HG03521 (cell line): ENCODE results near the gene UBE2J2.

Source experiments
- ATAC-seq: cut with Tn5 transposase; IDR thresholded peaks from one replicate; pipeline ENCODE4 v1.9.1; 2021; ENCODE audit warnings: mild to moderate bottlenecking, moderate library complexity; ENCODE audit not compliant: unreplicated experiment

The UBE2J2 gene

DNA sequence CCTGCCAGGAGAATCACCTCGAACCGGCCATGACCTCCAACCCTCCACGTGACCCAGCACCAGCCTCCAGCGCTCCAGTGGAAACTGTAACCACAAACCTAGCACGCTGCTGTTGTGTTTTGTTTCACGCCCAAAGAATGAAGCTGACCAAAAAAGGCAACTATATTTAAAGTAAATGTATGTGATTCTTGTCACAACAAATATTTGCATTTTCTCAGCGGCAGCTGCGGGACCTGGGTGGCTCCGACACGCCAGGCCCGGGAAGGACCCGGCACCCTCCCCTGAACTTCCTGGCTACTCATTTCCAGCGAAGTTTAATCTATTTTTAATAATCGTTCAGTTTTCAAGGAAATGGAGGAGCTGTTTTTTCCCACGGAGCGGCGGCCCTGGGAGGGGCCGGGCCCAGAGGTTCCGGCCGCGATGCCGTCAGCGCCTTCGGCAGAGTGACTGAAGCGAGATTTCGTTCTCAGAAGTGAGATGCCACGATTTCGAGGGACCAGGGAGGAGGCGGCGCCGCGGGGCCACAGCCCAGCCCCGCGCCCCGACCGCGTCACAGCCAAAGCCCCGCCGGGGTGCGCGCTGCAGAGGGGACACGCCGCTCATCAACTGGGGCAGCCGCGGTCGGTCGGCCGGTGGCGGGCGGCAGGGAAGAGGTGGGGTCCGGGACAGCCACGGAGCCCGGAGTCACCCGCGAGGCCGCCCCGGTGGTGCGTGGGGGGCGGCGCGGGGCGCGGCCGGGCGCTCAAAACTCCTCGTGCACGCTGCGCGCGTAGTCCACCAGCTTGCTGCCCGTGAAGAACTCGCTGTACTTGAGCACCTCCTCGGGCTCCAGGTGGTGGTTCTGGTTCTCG lies 56.7 kb downstream of the UBE2J2 start:
- ATAC-seq = no peak

DNA sequence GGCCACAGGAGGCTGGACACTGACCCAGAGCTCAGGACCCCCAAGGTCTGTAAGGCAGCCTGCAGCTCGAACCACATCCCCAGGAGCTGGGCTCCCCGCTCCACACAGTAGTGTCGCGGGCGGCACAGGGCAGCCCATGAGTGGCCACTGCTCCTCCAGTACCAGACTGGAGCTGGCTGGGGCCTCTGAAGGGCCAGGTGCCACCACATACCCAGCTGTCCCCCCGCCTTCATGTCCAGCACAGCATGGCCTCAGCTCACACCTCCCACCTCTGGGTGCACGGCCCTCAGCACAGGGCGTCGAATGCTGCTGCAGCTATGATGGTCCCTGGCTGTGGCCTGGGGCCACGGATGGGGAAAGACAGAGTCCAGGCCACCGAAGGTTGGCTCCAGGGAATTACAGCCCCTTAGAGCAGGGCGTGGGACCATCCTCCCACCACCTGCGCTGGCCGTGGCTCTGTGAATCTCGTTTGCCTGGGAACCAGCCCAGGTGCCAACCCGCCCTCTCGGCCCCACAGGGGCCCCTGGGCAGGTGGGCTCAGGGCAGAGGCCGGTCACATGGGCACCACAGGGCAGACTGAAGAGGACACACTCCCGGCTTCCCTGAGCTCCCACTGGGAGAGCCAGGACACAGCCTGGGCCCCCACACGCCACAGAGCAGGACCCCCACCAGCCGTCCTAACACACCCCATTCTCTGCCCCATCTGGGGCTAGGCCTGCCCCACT lies 57.6 kb downstream of the UBE2J2 start:
- ATAC-seq = no peak

DNA sequence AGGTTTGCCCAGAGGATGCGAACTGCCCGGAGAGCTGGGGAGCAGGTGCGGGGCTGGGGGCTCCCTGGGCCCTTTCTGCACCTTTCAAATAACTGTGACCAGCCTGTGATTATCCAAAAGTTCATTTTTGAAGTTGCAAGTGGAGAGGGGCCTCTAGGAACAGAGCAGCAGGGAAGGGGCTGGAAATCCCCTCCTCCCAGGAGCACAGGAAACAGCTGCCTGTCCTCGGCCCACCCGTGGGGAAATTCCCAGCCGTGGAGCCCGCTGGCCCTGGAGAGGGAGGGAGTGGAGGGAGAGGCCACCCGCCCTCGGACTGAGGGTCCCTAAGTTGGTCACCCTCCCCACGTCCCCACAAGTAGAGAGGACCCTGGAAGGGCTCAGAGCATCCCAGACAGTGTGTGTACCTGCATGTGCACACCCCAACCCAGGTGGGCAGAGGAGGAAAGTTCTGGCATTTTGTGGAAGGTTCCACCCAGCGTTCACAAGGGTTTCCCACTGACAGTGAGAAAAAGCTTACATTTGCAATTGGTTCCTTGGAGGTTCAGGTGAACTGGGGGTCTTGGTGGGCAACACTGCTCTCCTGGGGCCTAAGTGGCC lies 58.5 kb downstream of the UBE2J2 start:
- no peak for ATAC-seq

DNA sequence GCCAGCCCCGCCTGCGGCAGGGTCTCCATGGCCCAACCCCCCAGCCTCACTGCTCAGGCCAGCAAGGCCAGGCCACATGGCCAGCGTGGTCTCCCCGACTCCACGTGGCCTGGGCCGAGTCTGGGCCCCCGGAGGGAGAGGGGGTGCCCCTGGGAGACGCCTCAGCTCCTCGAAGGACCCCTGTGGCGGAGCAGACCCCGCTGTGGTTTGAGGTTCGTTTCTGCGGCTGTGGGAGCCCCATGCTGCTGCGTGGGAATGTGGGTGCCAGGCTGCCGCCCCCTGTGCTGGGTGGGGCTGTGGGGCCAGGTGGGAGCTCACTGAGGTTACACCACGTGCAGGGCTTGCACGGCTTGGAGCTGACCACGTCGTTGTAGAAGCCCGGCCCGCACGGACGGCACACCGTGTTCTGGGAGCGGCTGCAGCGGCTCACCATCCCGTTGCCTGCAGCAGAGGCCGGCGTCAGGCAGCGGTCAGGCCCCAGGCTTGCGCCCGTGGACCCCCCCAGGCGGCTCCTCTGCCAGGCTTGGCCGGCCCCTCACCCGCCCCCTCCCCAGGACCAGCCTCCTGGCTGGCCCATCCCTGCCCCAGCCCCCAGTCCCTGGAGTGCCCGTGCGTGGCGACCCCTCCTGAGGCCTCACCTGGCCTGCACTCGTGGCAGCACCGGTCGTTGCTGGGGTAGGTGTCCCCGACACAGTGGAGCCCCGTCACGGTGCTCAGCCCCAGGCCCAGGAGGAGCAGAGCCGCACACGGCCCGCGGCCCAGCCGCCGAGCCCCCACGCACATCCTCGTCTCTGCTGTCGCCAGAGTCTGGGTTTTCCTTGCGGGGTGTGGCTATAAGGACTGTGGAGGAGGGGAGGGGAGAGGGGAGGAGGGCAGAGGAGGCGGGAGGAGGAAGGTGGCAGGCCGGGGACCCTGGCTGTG lies 60.0 kb downstream of the UBE2J2 start, which contains the start of gene TNFRSF4:
TNFRSF4 (minus strand) TSS at position 809 of the 921 bp plus-strand sequence; CDS start at position 783, 26 bp downstream.
- no peak for ATAC-seq

DNA sequence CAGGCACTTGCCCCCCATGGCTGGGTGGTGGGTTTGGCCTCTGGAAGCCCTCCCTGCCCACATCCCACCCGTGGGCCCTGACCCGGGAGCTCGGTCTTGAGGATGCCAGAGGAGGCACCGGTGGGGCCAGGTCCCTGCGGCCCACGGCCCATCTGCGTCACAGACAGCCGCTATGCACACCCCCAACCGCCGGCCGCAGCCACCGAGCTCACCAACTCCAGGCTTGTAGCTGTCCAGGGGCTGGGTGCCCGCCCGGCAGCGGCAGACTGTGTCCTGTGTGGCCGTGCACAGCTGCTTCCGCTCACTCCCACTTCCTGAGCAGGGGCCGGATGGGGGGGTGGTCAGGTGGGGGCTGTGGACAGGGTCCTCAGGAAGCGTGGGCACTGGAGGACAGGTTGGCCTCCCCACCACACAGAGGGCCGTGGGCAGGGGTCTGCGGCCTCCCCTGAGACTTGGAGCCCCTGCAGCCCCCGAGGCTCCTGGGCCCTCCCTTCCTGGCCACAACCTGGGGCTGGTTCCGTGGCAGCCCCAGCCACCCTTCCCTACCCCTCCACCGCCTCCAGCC lies 60.8 kb downstream of the UBE2J2 start:
- no peak for ATAC-seq

DNA sequence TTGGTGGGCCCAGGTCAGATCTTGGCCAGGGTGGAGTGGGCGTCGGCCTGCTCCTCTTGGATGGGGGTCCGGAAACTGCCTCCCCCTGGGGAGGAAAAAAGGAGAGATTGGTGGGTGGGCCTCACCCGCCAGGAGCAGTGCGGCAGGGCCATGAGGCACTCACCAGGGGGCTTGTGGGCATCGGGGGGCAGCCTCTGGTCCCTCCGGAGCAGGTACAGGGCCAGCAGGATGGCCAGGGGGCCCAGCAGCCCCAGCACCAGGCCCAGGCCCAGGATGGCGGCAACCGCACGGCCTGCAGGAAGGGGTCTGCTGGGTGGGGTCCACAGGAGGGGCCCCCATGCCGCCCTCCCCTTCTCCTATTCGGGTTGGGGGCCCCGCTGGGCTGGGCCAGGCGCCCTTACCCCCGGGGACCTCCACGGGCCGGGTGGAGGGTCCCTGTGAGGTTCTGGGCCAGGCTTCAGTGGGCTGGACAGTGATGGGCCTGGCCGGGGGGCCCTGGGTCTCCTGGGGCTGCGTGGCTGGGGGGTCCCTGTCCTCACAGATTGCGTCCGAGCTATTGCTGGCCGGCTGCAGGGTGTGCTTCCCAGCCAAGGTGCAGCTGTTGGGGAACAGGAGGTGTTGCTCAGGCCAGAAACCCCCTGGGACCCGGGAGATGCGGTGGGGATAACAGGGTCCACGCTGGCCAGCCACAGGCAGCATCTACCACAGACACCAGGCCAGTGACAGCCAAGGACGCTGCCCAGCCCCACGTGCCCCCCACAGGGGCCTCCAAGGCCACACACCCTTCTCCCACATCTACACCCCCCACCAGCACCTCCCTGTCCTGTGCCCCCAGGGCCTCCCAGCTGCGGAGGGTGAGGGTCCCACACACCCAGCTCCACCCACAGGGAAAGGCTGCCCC lies 61.9 kb downstream of the UBE2J2 start:
- ATAC-seq = no peak

DNA sequence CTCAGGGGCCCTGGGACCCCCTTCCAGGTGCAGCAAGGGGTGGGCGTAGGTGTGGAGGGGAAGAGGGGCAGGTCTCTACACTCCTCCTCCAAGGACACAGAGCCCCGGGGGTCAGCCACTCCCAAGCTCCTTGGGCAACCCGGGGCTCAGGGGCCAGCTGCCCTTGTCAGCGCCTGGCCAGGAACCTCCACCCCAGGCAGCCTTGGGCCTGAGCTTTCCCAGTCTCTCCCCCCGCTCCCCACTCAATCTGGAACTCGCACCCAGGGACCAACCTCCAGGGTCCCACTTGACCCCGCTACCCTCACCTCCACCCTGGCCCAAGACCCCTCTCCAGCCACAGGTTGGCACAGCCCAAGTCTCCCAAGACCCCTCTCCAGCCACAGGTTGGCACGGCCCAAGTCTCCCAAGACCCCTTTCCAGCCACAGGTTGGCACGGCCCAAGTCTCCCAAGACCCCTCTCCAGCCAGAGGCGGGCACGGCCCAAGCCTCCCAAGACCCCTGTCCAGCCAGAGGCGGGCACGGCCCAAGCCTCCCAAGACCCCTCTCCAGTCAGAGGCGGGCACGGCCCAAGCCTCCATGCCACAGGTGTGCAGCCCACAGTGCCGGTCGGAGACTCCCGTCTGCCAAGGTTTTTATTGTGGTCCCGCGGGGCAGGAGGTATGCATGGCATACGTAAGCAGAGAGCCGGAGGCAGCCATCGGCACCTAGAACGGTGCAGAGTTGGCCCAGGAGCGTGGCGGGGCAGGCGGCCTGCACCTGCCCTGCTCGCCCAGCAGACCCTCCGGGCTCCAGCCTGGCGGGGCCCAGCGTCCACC lies 62.7 kb downstream of the UBE2J2 start:
- ATAC-seq = no peak

DNA sequence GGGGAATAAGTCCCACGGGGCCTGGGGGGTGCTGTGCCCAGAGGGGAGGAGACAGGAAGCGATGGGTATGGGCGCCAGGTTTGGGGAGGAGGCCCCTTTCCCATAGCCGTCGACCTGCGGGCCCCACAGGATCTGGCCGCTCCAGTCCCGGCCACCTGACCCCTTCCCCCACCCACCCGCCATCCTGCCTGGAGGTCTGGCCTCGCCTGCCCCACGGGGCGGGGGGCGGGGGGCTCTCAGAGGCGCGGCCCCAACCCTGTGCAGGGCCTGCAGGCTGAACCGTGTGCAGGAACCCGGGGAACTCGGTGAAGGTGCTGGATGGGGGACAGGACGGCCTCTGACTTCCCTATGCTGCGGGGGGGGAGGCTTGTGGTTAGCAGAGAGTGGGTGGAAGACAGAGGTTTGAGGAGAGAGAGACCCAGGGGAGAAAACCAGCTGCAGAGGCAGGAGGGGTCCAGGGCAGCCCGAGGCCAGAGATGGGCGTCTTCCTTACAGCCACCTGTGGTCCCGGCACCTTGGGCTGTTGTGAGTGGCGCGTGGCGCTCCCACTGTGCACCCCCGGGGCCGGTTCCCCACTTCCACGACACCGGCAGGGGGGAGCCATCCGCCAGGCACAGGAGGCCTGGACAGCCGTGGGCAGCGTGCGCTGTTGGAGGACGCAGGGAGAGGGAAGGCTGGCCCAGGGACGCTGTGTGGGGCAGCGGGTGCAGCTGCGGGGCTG lies 64.8 kb downstream of the UBE2J2 start:
- no peak for ATAC-seq

DNA sequence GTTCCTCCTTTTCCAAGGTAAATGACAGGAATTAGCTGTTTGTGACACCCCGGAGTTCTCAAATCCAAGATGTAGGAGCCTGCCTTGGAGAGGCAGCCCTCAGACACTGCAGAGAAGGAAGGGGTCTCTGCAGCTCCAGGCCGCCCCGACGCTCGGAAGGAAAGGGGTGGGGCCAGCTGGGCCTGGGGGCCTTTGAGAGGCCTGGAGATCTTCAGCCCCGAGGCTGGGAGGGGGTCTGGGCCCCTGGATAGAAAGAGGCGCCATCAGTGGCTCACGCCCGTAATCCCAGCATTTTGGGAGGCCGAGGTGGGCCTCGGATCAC lies 66.1 kb downstream of the UBE2J2 start:
- no peak for ATAC-seq

DNA sequence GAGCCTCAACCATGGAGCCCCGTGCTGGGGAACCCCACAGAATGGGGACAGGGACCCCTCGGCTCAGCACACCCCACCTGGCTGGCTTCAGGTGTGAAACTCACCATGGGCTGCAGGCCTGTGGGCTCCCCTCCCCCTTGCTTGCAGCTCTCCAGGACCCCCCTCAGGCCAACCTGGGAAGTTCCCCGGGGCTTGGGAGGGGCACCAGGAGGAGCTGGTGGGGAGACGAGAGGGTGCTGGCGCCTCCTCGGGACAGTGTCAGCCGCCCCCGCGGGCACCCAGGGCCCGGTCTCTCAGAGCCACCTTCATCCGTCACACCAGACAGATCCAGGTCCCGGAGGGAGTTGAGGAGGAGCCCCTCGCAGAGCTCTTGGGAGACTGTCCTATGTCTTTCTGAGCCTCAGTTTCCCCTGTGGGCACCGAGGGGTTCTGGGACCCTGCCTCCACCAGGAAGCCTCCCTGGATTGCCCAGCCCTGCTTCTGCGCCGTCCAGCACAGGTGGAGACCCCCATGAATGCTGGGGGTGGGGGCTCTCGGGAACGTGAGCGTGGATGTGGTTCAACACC lies 66.6 kb downstream of the UBE2J2 start:
- no peak for ATAC-seq

DNA sequence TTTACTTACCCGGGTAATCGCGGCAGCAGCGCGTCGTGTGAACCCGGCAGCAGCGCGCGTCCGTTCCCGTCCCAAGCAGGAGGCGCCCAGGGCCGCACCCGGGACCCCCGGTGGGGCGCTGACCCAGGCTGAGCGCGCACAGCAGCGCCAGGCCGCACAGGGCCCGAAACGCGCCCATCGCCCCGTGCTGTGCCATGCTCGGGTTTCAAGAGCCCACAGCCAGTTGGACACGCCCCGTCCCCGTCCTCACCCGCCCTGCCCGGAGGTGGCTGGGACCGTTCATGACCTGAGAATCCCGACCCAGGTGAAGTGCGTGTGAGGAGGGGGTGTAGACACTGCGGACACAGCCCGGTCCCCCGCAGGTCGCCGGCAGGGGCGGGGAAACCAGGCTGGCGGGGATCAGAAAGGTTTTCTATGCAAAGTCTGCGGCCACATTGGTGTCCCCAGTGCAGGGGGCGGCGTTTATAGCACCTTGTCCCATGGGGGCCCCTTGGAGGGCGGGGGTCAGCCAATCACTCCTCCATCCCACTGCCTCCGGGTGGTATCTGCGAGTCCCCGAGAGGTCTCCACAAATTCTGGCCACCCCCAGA lies 67.2 kb downstream of the UBE2J2 start, which contains the start of gene TNFRSF18:
TNFRSF18 (minus strand) TSS at position 217 of the 590 bp plus-strand sequence; CDS start at position 196, 21 bp downstream.
- ATAC-seq = no peak

DNA sequence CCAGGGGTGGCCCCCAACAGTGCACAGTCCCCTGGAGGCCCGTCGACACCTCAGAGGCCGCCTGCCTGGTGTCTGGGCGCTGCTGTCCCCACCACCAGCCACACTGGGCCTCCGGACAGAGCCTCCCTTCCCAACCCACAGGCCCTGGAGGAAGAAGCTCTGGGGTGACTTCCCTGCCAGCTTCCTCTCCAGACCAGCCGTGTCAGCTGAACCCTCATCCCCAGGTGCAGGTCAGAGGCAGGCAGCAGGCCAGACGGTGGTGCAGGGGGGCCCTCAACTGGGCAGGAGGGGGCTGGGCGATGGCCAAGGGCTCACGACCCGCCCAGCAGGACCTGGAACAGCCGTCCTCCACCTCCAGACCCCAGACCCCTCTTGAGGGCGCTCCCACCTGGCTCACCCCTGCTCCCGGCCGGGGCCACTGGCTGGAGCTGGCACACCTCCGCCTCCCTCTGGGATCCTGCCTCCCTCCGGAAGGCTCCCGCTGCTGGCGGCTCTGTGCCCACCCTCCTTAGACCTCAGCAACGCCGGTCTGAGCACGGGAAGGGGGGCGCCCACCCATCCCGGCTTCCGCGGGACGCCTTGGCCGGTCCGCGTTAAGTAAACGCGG lies 67.8 kb downstream of the UBE2J2 start:
- ATAC-seq = no peak

DNA sequence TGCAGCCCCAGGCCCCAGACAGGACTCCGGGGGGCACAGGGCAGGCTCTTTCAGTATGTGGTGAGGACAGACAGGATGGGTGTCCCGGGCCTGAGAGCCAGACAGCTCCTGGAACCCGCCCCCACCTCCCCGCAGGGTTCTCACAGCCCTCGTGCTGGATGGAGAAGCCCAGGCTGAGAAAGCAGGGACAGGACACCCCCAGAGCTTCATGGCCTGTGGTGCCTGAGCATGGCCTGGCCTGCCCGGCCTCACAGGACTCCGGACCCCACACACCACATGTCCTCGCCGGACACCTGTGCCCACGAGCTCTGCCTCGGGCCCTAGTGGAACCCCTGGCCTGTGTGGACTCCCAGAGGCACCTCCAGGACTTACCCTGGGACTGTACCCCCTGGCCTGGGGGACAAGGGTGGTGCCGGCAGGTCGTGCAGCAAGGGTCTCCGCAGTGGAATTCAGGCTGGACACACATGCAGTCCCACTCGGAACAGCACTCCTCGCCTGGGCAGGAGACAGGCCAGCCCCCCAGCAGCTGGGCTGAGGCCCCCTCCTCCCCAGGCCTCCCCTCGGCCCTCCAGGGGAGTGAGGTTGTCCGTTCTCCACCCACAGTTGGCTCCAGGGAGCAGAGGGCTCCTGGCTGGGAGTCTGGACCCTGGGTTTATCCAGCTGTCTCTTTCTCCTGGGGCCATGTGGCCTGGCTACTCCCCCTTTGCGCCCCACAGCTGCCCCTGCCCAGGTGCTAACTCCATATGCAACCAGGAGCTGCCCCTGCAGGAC lies 68.5 kb downstream of the UBE2J2 start:
- no peak for ATAC-seq

DNA sequence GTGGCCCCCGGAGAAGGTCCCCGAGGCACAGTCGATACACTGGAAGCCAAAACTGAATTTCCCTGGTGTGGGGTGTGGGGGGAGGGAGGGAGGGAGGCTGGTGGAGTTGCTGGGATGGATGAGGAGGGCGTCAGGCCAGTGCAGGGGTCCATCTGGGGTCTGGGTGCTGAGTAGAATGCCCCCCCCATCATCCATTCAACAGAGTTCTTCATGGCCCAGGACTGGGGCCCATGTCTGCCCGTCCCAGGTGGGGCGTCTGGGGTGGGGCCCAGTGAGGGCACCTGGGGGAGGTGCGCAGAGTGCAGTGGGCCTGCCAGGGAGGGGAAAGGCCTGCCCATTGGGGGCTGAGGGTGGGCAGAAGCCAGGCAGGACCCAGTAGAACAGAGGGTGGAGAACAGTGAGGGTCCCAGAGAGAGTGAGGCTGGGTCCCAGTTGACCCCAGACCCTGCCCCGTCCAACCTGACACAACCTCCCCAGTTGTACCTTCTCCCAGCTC lies 69.2 kb downstream of the UBE2J2 start:
- no peak for ATAC-seq
